IMR-90 (cell line): ENCODE data around the gene ABTB2. TPM values are rescaled to one million over a fixed set of nuclear protein-coding genes. Genes with fewer than 3 reads are reported as not detected.

ENCODE experiments used
- ATAC-seq: fragments of 200-7000 bp; cut with Tn5 transposase; 2 replicates; pipeline ENCODE4 v1.9.1; 2020; ENCODE audit warnings: low read depth, mild to moderate bottlenecking, moderate library complexity
- BruUV-seq: library from RNA; stranded (reverse); fragments of 400-500 nt; replicated peaks from 2 replicates; lab custom pipeline; 2021; lab: Mats Ljungman, UMichigan
- CTCF ChIA-PET: fragments of 300-600 bp; formaldehyde crosslinking; extraction: SDS; loops from one replicate; lab custom pipeline; 2021; ENCODE audit warnings: antibody characterized with exemption; lab: Yijun Ruan, JAX
- POLR2A ChIA-PET: fragments of 300-600 bp; sonication (Branson Sonifier 250); formaldehyde crosslinking; loops from one replicate; lab custom pipeline; 2022; ENCODE audit warnings: antibody characterized with exemption; ENCODE audit not compliant: unreplicated experiment; lab: Charles Lee
- DNase-seq: peaks from one replicate; pipeline ENCODE4 v3.0.0; 2013
- H2AFZ ChIP-seq: replicated peaks from 2 replicates; pipeline ENCODE3; 2013; ENCODE audit warnings: low read length, mild to moderate bottlenecking; ENCODE audit not compliant: poor library complexity
- H2AK5ac ChIP-seq: 2 replicates; pipeline ENCODE4 v1.6.1; 2013; ENCODE audit warnings: low read depth, low read length, inconsistent platforms
- H2AK9ac ChIP-seq: replicated peaks from 2 replicates; pipeline ENCODE3; 2013; ENCODE audit warnings: mild to moderate bottlenecking, low read depth, low read length, moderate library complexity; ENCODE audit not compliant: poor library complexity
- H2BK120ac ChIP-seq: 2 replicates; pipeline ENCODE4 v1.6.1; 2013; ENCODE audit warnings: low read depth, low read length, inconsistent platforms
- H2BK15ac ChIP-seq: 3 replicates; pipeline ENCODE4 v1.6.1; 2013; ENCODE audit warnings: low read depth, low read length, inconsistent platforms
- H2BK20ac ChIP-seq: 2 replicates; pipeline ENCODE4 v1.6.1; 2013; ENCODE audit warnings: low read depth, mild to moderate bottlenecking, inconsistent platforms, low read length, moderate library complexity
- H2BK5ac ChIP-seq: 2 replicates; pipeline ENCODE4 v1.6.1; 2013; ENCODE audit warnings: mild to moderate bottlenecking, low read depth, low read length, inconsistent platforms; ENCODE audit not compliant: poor library complexity, severe bottlenecking
- H3K14ac ChIP-seq: replicated peaks from 2 replicates; pipeline ENCODE4 v1.6.1; 2013; ENCODE audit warnings: low read depth, low read length, inconsistent platforms
- H3K18ac ChIP-seq: 2 replicates; pipeline ENCODE4 v1.6.1; 2013; ENCODE audit warnings: low read depth, low read length, control low read depth
- H3K23ac ChIP-seq: 2 replicates; pipeline ENCODE4 v1.6.1; 2013; ENCODE audit warnings: low read depth, low read length, inconsistent platforms
- H3K27ac ChIP-seq: 2 replicates; pipeline ENCODE4 v1.5.1; 2013; ENCODE audit warnings: mild to moderate bottlenecking, control low read depth, low read length; ENCODE audit not compliant: insufficient read depth
- H3K27me3 ChIP-seq: 2 replicates; pipeline ENCODE4 v1.6.1; 2013; ENCODE audit warnings: low read length; ENCODE audit not compliant: control insufficient read depth, insufficient read depth
- H3K36me3 ChIP-seq: 2 replicates; pipeline ENCODE4 v1.6.1; 2013; ENCODE audit warnings: low read length, mixed read lengths; ENCODE audit not compliant: control insufficient read depth, insufficient read depth
- H3K4ac ChIP-seq: 2 replicates; pipeline ENCODE4 v1.6.1; 2013; ENCODE audit warnings: low read depth, low read length, inconsistent platforms
- H3K4me1 ChIP-seq: 2 replicates; pipeline ENCODE4 v1.6.1; 2013; ENCODE audit warnings: low read length, mixed read lengths; ENCODE audit not compliant: control insufficient read depth, insufficient read depth
- H3K4me2 ChIP-seq: 2 replicates; pipeline ENCODE4 v1.6.1; 2013; ENCODE audit warnings: low read depth, mild to moderate bottlenecking, control low read depth, low read length, moderate library complexity
- H3K4me3 ChIP-seq: 2 replicates; pipeline ENCODE4 v1.5.1; 2013; ENCODE audit warnings: low read depth, mild to moderate bottlenecking, control low read depth, low read length, moderate library complexity; ENCODE audit not compliant: insufficient read depth
- H3K56ac ChIP-seq: 2 replicates; pipeline ENCODE4 v1.6.1; 2013; ENCODE audit warnings: low read length, inconsistent platforms; ENCODE audit not compliant: insufficient read depth; ENCODE audit errors: extremely low read depth
- H3K79me1 ChIP-seq, 2 experiments: 2 replicates each; pipeline ENCODE4 v1.6.1; 2013; ENCODE audit warnings: low read length in 2 of 2, inconsistent platforms in 1 of 2, low read depth in 1 of 2
- H3K9ac ChIP-seq: 2 replicates; pipeline ENCODE4 v1.6.1; 2013; ENCODE audit warnings: low read depth, low read length, control low read depth
- H3K9me1 ChIP-seq: 2 replicates; pipeline ENCODE4 v1.6.1; 2013; ENCODE audit warnings: low read length, inconsistent platforms; ENCODE audit not compliant: insufficient read depth
- H3K9me3 ChIP-seq: 2 replicates; pipeline ENCODE4 v1.6.1; 2013; ENCODE audit warnings: low read length; ENCODE audit not compliant: control insufficient read depth, insufficient read depth
- H4K20me1 ChIP-seq: 2 replicates; pipeline ENCODE4 v1.6.1; 2013; ENCODE audit warnings: low read length, inconsistent platforms; ENCODE audit not compliant: insufficient read depth
- H4K5ac ChIP-seq: 2 replicates; pipeline ENCODE4 v1.6.1; 2013; ENCODE audit warnings: mild to moderate bottlenecking, low read depth, low read length, control low read depth
- H4K8ac ChIP-seq, 2 experiments: 2 replicates each; pipeline ENCODE4 v1.6.1; 2013; ENCODE audit warnings: low read depth in 2 of 2, low read length in 2 of 2, control low read depth in 1 of 2, inconsistent platforms in 1 of 2
- H4K91ac ChIP-seq: 2 replicates; pipeline ENCODE4 v1.6.1; 2013; ENCODE audit warnings: low read depth, low read length, inconsistent platforms; ENCODE audit not compliant: insufficient read depth
- BHLHE40 ChIP-seq: fragments of 150-350 bp; IDR thresholded peaks from 2 replicates; pipeline ENCODE4 v1.6.1; 2016; ENCODE audit warnings: mild to moderate bottlenecking, low read depth, low read length
- CEBPB ChIP-seq: IDR thresholded peaks from 2 replicates; pipeline ENCODE4 v1.6.1; 2012; ENCODE audit warnings: low read depth, low read length, improper control_type of control experiment
- CHD1 ChIP-seq: IDR thresholded peaks from 2 replicates; pipeline ENCODE4 v1.6.1; 2012; ENCODE audit warnings: low read depth, low read length, improper control_type of control experiment
- ELK1 ChIP-seq: fragments of 150-350 bp; IDR thresholded peaks from 2 replicates; pipeline ENCODE4 v1.6.1; 2016; ENCODE audit warnings: low read depth, mild to moderate bottlenecking, low read length, moderate library complexity, borderline replicate concordance
- FOS ChIP-seq: fragments of 150-350 bp; IDR thresholded peaks from 2 replicates; pipeline ENCODE4 v1.6.1; 2016; ENCODE audit warnings: low read depth, low read length
- MAFK ChIP-seq: IDR thresholded peaks from 2 replicates; pipeline ENCODE4 v1.6.1; 2012; ENCODE audit warnings: low read depth, low read length, improper control_type of control experiment
- MAZ ChIP-seq: IDR thresholded peaks from 2 replicates; pipeline ENCODE4 v1.6.1; 2012; ENCODE audit warnings: low read depth, mild to moderate bottlenecking, low read length, improper control_type of control experiment, moderate library complexity, borderline replicate concordance
- MXI1 ChIP-seq: IDR thresholded peaks from 2 replicates; pipeline ENCODE4 v1.6.1; 2012; ENCODE audit warnings: low read depth, mild to moderate bottlenecking, low read length, moderate library complexity, borderline replicate concordance
- NFE2L2 ChIP-seq: fragments of 150-350 bp; IDR thresholded peaks from 2 replicates; pipeline ENCODE4 v1.6.1; 2016; ENCODE audit warnings: low read depth, mild to moderate bottlenecking, low read length
- POLR2A ChIP-seq: IDR thresholded peaks from 2 replicates; pipeline ENCODE4 v1.6.1; 2012; ENCODE audit warnings: mild to moderate bottlenecking, low read depth, low read length
- RAD21 ChIP-seq: IDR thresholded peaks from 2 replicates; pipeline ENCODE4 v1.6.1; 2012; ENCODE audit warnings: low read length, improper control_type of control experiment
- RCOR1 ChIP-seq: IDR thresholded peaks from 2 replicates; pipeline ENCODE4 v1.6.1; 2012; ENCODE audit warnings: mild to moderate bottlenecking, low read length, improper control_type of control experiment; ENCODE audit not compliant: insufficient replicate concordance
- RFX5 ChIP-seq: IDR thresholded peaks from 2 replicates; pipeline ENCODE4 v1.8.0; 2012; ENCODE audit warnings: low read depth, mild to moderate bottlenecking, low read length, moderate library complexity
- SMC3 ChIP-seq: fragments of 150-350 bp; IDR thresholded peaks from 2 replicates; pipeline ENCODE4 v1.6.1; 2016; ENCODE audit warnings: low read depth, mild to moderate bottlenecking, antibody characterized with exemption, low read length, moderate library complexity
- USF2 ChIP-seq: fragments of 150-350 bp; IDR thresholded peaks from 2 replicates; pipeline ENCODE4 v1.6.1; 2017; ENCODE audit warnings: mild to moderate bottlenecking, antibody characterized with exemption, low read length, low read depth
- WGBS, 2 experiments: methylation state at CpG; one replicate each; pipeline versions ENCODE4 v1.1.5 to v1.1.7; 2013; ENCODE audit warnings: missing lambda C conversion rate in 2 of 2; ENCODE audit not compliant: insufficient read length in 1 of 2; ENCODE audit errors: extremely low coverage in 2 of 2; 5-methylcytosine and 5-hydroxymethylcytosine counted together
- dilution Hi-C: fragments of 300-500 bp; cut with HindIII; formaldehyde crosslinking; loops from one replicate; pipeline ENCODE4 v1.14.3; 2018; ENCODE audit warnings: low sequenced_read_pairs; ENCODE audit not compliant: unreplicated experiment
- in situ Hi-C: fragments of 300-500 bp; cut with MboI; formaldehyde crosslinking; loops from 3 replicates; pipeline ENCODE4 v1.14.3; 2019; ENCODE audit warnings: low sequenced_read_pairs, inconsistent platforms, mixed read lengths
- intact Hi-C: fragments of 100-400 bp; cut with micrococcal nuclease; formaldehyde crosslinking; loops from 2 replicates; pipeline ENCODE4 v1.10.0; 2022
- polyA plus RNA-seq, 3 experiments: library from polyadenylated mRNA; depleted of rRNA; stranded (reverse); fragments of >200 nt; gene quantifications; 2 replicates each; pipeline ENCODE4 v1.2.3, GENCODE V29; 2012; ENCODE audit warnings: low replicate concordance in 1 of 3
- total RNA-seq: library from RNA; depleted of rRNA; stranded (reverse); fragments of >200 nt; gene quantifications from 2 replicates; pipeline ENCODE4 v1.2.3, GENCODE V29; 2012
- TF ChIP-seq, protein P1 (sequence below): conservative IDR thresholded peaks from 2 replicates; pipeline ENCODE4 v1.5.1; 2012; ENCODE audit warnings: mild to moderate bottlenecking, low read depth, low read length, improper control_type of control experiment

ABTB2 gene
- total and polyA plus RNA-seq, 2 of the 4 experiments (the other 2 are of a cell fraction) = 0.18 to 2.0 TPM

- Histone ChIP-seq H3K4me3 (no peak overlapping the region), H2AFZ (no peak overlapping the region), H2BK120ac (no peak overlapping the region), H3K56ac (no peak overlapping the region), H4K91ac (no peak overlapping the region), H3K4me1 (peaks cover 5% of the 10 kb centered on the region; the same call in 1 of the 2 replicates), H3K36me3 (no peaks in the 10 kb centered on the region), H4K20me1 (no peaks in the 10 kb centered on the region), H3K27me3 (peaks cover 2% of the 10 kb centered on the region), H3K4me2 (no peak overlapping the region), H3K23ac (no peak overlapping the region), H2BK15ac (no peak overlapping the region), H3K14ac (no peak overlapping the region), H2AK9ac (no peak overlapping the region), H3K4ac (no peak overlapping the region), H3K18ac (no peak overlapping the region), H3K9ac (no peak overlapping the region), H3K27ac (no peak overlapping the region), H4K8ac (no peak overlapping the region), H2AK5ac (no peak overlapping the region), H3K79me1 (no peaks in the 10 kb centered on the region), H2BK5ac (no peak overlapping the region), H2BK20ac (no peak overlapping the region), H3K9me3 (no peaks in the 10 kb centered on the region), H4K5ac (no peak overlapping the region), H3K9me1 (peaks cover 12% of the 10 kb centered on the region)
- POLR2A ChIA-PET = no interaction called here
- ATAC-seq (no peak), DNase-seq (no peak)
- dilution Hi-C loops (loop anchor here (25.0 kb wide), 1 partner anchor 149 kb away; no protein-coding TSS in a partner anchor), intact Hi-C loops (no loop called here), in situ Hi-C loops (no loop called here)
- CTCF ChIA-PET = interaction anchor here (1.0 to 2.9 kb wide), 2 partner anchors 11 to 14 kb away, joined by 3 to 6 read pairs; no protein-coding TSS in a partner anchor
- no CpG with 5 or more reads among the region's 5 CpGs for WGBS, 2 experiments
- TF ChIP-seq RAD21 = no peak
- no peak for TF ChIP-seq ELK1
- TF ChIP-seq SMC3 = no peak
- TF ChIP-seq RFX5 = no peak
- no peak for TF ChIP-seq MXI1
- TF ChIP-seq, protein P1, sequence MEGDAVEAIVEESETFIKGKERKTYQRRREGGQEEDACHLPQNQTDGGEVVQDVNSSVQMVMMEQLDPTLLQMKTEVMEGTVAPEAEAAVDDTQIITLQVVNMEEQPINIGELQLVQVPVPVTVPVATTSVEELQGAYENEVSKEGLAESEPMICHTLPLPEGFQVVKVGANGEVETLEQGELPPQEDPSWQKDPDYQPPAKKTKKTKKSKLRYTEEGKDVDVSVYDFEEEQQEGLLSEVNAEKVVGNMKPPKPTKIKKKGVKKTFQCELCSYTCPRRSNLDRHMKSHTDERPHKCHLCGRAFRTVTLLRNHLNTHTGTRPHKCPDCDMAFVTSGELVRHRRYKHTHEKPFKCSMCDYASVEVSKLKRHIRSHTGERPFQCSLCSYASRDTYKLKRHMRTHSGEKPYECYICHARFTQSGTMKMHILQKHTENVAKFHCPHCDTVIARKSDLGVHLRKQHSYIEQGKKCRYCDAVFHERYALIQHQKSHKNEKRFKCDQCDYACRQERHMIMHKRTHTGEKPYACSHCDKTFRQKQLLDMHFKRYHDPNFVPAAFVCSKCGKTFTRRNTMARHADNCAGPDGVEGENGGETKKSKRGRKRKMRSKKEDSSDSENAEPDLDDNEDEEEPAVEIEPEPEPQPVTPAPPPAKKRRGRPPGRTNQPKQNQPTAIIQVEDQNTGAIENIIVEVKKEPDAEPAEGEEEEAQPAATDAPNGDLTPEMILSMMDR = no peak
- no peak for TF ChIP-seq MAFK
- no peak for TF ChIP-seq POLR2A
- TF ChIP-seq USF2 = no peak
- TF ChIP-seq CEBPB = no peak
- no peak for TF ChIP-seq NFE2L2
- no peak for TF ChIP-seq CHD1
- TF ChIP-seq BHLHE40 = no peak
- TF ChIP-seq FOS = no peak
- TF ChIP-seq MAZ = no peak
- no peak for TF ChIP-seq RCOR1
- no TSS peak for BruUV-seq
Observed at GRCh38 chr11:34188181-34188580, 169.6 kb downstream of the ABTB2 start.
